GM23338 (cell line): ENCODE measurements around the gene POLDIP2. TPM values are rescaled to one million over a fixed set of nuclear protein-coding genes. Genes with fewer than 3 reads are reported as not detected.

ENCODE experiments used
- ATAC-seq: fragments of 200-7000 bp; cut with Tn5 transposase; 3 replicates; pipeline ENCODE4 v1.9.1; 2020
- DNase-seq: peaks from one replicate; pipeline ENCODE4 v3.0.0-alpha.2; 2015; ENCODE audit warnings: low spot score
- H2AFZ ChIP-seq: fragments of 200-600 bp; sonication (generic); 2 replicates; pipeline ENCODE4 v1.8.0; 2016; ENCODE audit warnings: antibody characterized with exemption, mild to moderate bottlenecking, moderate library complexity
- H3F3A ChIP-seq: fragments of 200-600 bp; sonication (generic); replicated peaks from 2 replicates; pipeline ENCODE4 v1.8.0; 2017; ENCODE audit warnings: antibody characterized with exemption, mixed run types, low read depth
- H3K27ac ChIP-seq: fragments of 200-600 bp; sonication (generic); 2 replicates; pipeline ENCODE4 v1.6.1; 2016; ENCODE audit warnings: low read depth
- H3K27me3 ChIP-seq: fragments of 200-600 bp; sonication (generic); 2 replicates; pipeline ENCODE4 v1.8.0; 2016; ENCODE audit warnings: mild to moderate bottlenecking, mixed run types, moderate library complexity; ENCODE audit not compliant: insufficient read depth
- H3K36me3 ChIP-seq: fragments of 200-600 bp; sonication (generic); 2 replicates; pipeline ENCODE4 v1.8.0; 2016; ENCODE audit warnings: mild to moderate bottlenecking; ENCODE audit not compliant: insufficient read depth
- H3K4me1 ChIP-seq: fragments of 200-600 bp; sonication (generic); 2 replicates; pipeline ENCODE4 v1.8.0; 2016; ENCODE audit warnings: mild to moderate bottlenecking, moderate library complexity; ENCODE audit not compliant: insufficient read depth
- H3K4me2 ChIP-seq: fragments of 200-600 bp; sonication (generic); 2 replicates; pipeline ENCODE4 v1.7.1; 2017; ENCODE audit warnings: mixed run types
- H3K4me3 ChIP-seq: fragments of 200-600 bp; sonication (generic); 2 replicates; pipeline ENCODE4 v1.6.1; 2016; ENCODE audit warnings: mixed run types
- H3K79me2 ChIP-seq: fragments of 200-600 bp; sonication (generic); replicated peaks from 2 replicates; pipeline ENCODE4 v1.8.0; 2017; ENCODE audit warnings: mild to moderate bottlenecking; ENCODE audit not compliant: insufficient read depth
- H3K9me2 ChIP-seq: fragments of 200-600 bp; sonication (generic); 2 replicates; pipeline ENCODE4 v1.8.0; 2017; ENCODE audit not compliant: insufficient read depth
- H4K20me1 ChIP-seq: fragments of 200-600 bp; sonication (generic); replicated peaks from 2 replicates; pipeline ENCODE4 v1.8.0; 2017; ENCODE audit warnings: mild to moderate bottlenecking; ENCODE audit not compliant: insufficient read depth
- H3K27ac Mint-ChIP-seq: 2 replicates; pipeline ENCODE4 v1.8.0; 2020; ENCODE audit warnings: inconsistent platforms, mild to moderate bottlenecking, moderate library complexity, mixed read lengths
- H3K27me3 Mint-ChIP-seq: 3 replicates; pipeline ENCODE4 v1.8.0; 2022; ENCODE audit warnings: low read depth, mild to moderate bottlenecking, moderate library complexity, mixed read lengths, inconsistent platforms; ENCODE audit not compliant: insufficient read depth, poor library complexity
- H3K36me3 Mint-ChIP-seq: 3 replicates; pipeline ENCODE4 v1.8.0; 2021; ENCODE audit warnings: low read depth, mild to moderate bottlenecking, inconsistent platforms, moderate library complexity, mixed read lengths
- H3K4me1 Mint-ChIP-seq: 3 replicates; pipeline ENCODE4 v1.8.0; 2020; ENCODE audit warnings: mild to moderate bottlenecking, inconsistent platforms, mixed read lengths
- H3K4me3 Mint-ChIP-seq: 3 replicates; pipeline ENCODE4 v1.8.0; 2021; ENCODE audit warnings: moderate library complexity, mild to moderate bottlenecking, inconsistent platforms, mixed read lengths
- H3K9me3 Mint-ChIP-seq: 3 replicates; pipeline ENCODE4 v1.8.0; 2020; ENCODE audit warnings: moderate library complexity, mild to moderate bottlenecking, inconsistent platforms, mixed read lengths
- CREB1 ChIP-seq: fragments of 250-450 bp; sonication (Bioruptor Pico); IDR thresholded peaks from 2 replicates; pipeline ENCODE4 v1.5.0; 2020; ENCODE audit warnings: low read depth, mild to moderate bottlenecking, moderate library complexity
- ETS1 ChIP-seq: IDR thresholded peaks from 2 replicates; pipeline ENCODE4 v1.6.1; 2016; ENCODE audit warnings: antibody characterized with exemption
- EZH2 ChIP-seq: fragments of 200-600 bp; sonication (generic); IDR thresholded peaks from one replicate; pipeline ENCODE4 v1.8.0; 2017; ENCODE audit warnings: antibody characterized with exemption, mild to moderate bottlenecking, low read depth; ENCODE audit not compliant: unreplicated experiment
- EZH2phosphoT487 ChIP-seq: fragments of 200-600 bp; sonication (generic); IDR thresholded peaks from one replicate; pipeline ENCODE4 v1.8.1; 2018; ENCODE audit warnings: antibody characterized with exemption; ENCODE audit not compliant: unreplicated experiment
- JUNB ChIP-seq: IDR thresholded peaks from one replicate; pipeline ENCODE4 v1.6.1; 2016; ENCODE audit warnings: antibody characterized with exemption; ENCODE audit not compliant: unreplicated experiment
- NANOG ChIP-seq: IDR thresholded peaks from 2 replicates; pipeline ENCODE4 v1.6.1; 2016; ENCODE audit warnings: antibody characterized with exemption, borderline replicate concordance
- POLR2AphosphoS5 ChIP-seq: IDR thresholded peaks from 2 replicates; pipeline ENCODE4 v1.6.1; 2016; ENCODE audit warnings: antibody characterized with exemption, low read depth
- REST ChIP-seq: IDR thresholded peaks from one replicate; pipeline ENCODE4 v1.6.1; 2018; ENCODE audit warnings: antibody characterized with exemption; ENCODE audit not compliant: unreplicated experiment
- STAT1 ChIP-seq: IDR thresholded peaks from one replicate; pipeline ENCODE4 v1.6.1; 2016; ENCODE audit warnings: antibody characterized with exemption; ENCODE audit not compliant: unreplicated experiment
- ZNF331 ChIP-seq: fragments of 250-450 bp; sonication (Bioruptor Pico); IDR thresholded peaks from 2 replicates; pipeline ENCODE4 v1.5.0; 2020; ENCODE audit warnings: low read depth, mild to moderate bottlenecking, moderate library complexity
- ZNF462 ChIP-seq: fragments of 250-450 bp; sonication (Bioruptor Pico); IDR thresholded peaks from 2 replicates; pipeline ENCODE4 v1.5.0; 2020; ENCODE audit warnings: mild to moderate bottlenecking, moderate library complexity
- polyA plus RNA-seq: library from polyadenylated mRNA; unstranded; fragments of >200 nt; fragmentation: Nextera tagmentation; extraction: Ambion mirVana; gene quantifications from 2 replicates; pipeline ENCODE4 v1.2.1, GENCODE V29; 2016
- total RNA-seq: library from RNA; depleted of rRNA; stranded (reverse); fragments of >200 nt; shearing (Covaris generic); gene quantifications from 2 replicates; pipeline ENCODE4 v1.2.3, GENCODE V29; 2014

POLDIP2 gene
- total and polyA plus RNA-seq, 2 experiments from 2014 or later = 45.7 to 77.1 TPM

DNA sequence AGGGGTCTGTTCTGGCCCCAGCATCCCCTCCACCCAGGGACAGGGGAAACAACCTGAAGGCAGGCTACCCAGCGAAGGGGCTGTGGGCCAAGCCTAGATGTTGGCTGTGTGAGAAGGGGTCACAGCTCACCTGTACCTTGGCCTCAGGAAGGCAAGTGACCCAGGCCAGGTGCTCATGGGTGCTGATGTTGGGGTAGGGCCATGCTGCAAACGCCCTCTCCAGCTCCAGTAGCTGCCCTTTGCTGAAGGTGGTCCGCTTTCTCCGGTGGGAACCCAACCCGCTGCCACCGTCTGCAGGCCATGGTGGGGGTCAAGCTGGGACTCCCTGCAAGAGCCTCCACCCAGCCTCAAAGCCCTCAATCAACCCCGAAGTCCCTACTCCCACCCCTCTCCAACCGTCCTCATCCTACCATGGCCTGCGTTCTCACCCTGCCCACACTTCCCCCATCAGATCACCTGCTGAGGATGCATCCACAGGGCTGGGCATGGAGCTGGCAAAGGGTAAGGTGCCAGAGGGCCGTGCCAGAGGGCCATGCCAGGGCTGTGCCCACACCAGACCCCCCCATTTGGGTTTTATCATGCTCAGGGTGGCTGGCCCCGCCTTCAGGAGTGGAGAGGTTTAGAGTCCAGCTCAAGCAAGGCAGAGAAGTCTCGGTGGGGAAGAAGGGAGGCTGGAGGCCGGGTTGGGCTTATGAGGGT, 7.5 kb upstream of the POLDIP2 start, which contains the start of gene SEBOX (continued):
- TF ChIP-seq STAT1 (no peak), CREB1 (CRISPR knock-in tag) (no peak), POLR2AphosphoS5 (no peak), EZH2 (no peak), REST (no peak), JUNB (no peak), ETS1 (no peak)

- no peaks in the 10 kb centered on the region for H3K4me1 ChIP-seq
- peaks cover 6% of the 10 kb centered on the region for H3K27me3 Mint-ChIP-seq
- ATAC-seq = no peak
- no peak for TF ChIP-seq ETS1
- no peak for TF ChIP-seq ZNF462 (CRISPR knock-in tag)
- TF ChIP-seq STAT1 = no peak
- TF ChIP-seq NANOG = no peak
- no peak for TF ChIP-seq EZH2phosphoT487
- no peak for TF ChIP-seq ZNF331
- no peak for TF ChIP-seq JUNB
Measured at GRCh38 chr17:28363776-28364650, 6.7 kb upstream of the POLDIP2 start.

More at GRCh38 chr17:28363776-28364650, 6.7 kb upstream of the POLDIP2 start:
- H3K27ac Mint-ChIP-seq = no peak overlapping the region
- Histone ChIP-seq H3K36me3 (peaks cover 13% of the 10 kb centered on the region), H2AFZ (no peak overlapping the region), H3K79me2 (no peaks in the 10 kb centered on the region; the same call in 1 of the 2 replicates), H3F3A (no peaks in the 10 kb centered on the region), H3K27me3 (no peaks in the 10 kb centered on the region), H3K4me2 (no peak overlapping the region), H3K9me2 (no peaks in the 10 kb centered on the region), H4K20me1 (no peaks in the 10 kb centered on the region; the same call in 1 of the 2 replicates), H3K27ac (no peak overlapping the region), H3K4me3 (no peak overlapping the region)
- H3K9me3 Mint-ChIP-seq = no peaks in the 10 kb centered on the region
- H3K4me3 Mint-ChIP-seq = no peak overlapping the region
- DNase-seq = no peak
- H3K36me3 Mint-ChIP-seq = peaks cover 31% of the 10 kb centered on the region
- no peaks in the 10 kb centered on the region for H3K4me1 Mint-ChIP-seq
